H1 (cell line): Measurements from ENCODE around the gene HOMER2. TPM values are rescaled to one million over a fixed set of nuclear protein-coding genes. Genes with fewer than 3 reads are reported as not detected.

Experiments used
- KDM5A ChIP-seq: fragments of 200-600 bp; IDR thresholded peaks from 2 replicates; pipeline ENCODE4 v1.7.1; 2012; ENCODE audit warnings: mild to moderate bottlenecking, low read length, inconsistent platforms, mixed read lengths
- SP4 ChIP-seq: IDR thresholded peaks from 2 replicates; pipeline ENCODE4 v1.6.1; 2012; ENCODE audit warnings: low read length, inconsistent platforms
- polyA plus RNA-seq, 7 experiments: library from polyadenylated mRNA; depleted of rRNA in 3 of 7; stranded (reverse) in 5 of 7; unstranded in 2 of 7; fragments of >200 nt in 5 of 7; fragments of 200-250 nt in 2 of 7; gene quantifications; 1 replicate in 5 of 7; 2 replicates in 1 of 7; 4 replicates in 1 of 7; pipeline versions ENCODE4 v1.2.1 to v1.2.3, GENCODE V29; 2011 to 2013; ENCODE audit warnings: missing spikeins in 2 of 7, mixed read lengths in 2 of 7
- total RNA-seq: library from RNA; stranded (reverse); fragmentation: NEBNext Ultra II Directional; extraction: Animal tissue kit (Norgen Biotek cat#: 25700); gene quantifications from 2 replicates; pipeline ENCODE4 v1.2.1, GENCODE V29; 2021

The HOMER2 gene
- total and polyA plus RNA-seq, 2 of the 8 experiments (the other 6 are each of a cell fraction or from before 2014, with no cell fraction given), result 12.5 to 27.6 TPM

- TF ChIP-seq KDM5A, result no peak
- no peak for TF ChIP-seq SP4
These were observed 14.8 kb downstream of the HOMER2 start (continued) for GRCh38 chr15:82937712-82938058.
